ENCODE results near the gene GOSR2. TPM values are rescaled to one million over a fixed set of nuclear protein-coding genes. Genes with fewer than 3 reads are reported as not detected.

GOSR2 gene
- total RNA-seq: 10 to 100 TPM; 53.1 to 57.8 TPM

- Mint-ChIP-seq H3K4me3 (peak within 1 kb of the TSS; percentile 83), H3K27ac (peak within 1 kb of the TSS; percentile 99), H3K9me3 (ENCODE audit: low read depth) (no peaks in the 10 kb centered on the region), H3K27me3 (no peaks in the 10 kb centered on the region), H3K36me3 (peaks cover 5% of the 10 kb centered on the region), H3K4me1 (peaks cover 48% of the 10 kb centered on the region)
- ATAC-seq: peak; percentile 97
- DNase-seq: peak; percentile 92
- CTCF ChIA-PET: no interaction called here
Observed at GRCh38 chr17:46922804-46923635, at the start of gene GOSR2. TSS of gene GOSR2 (plus strand) at chr17:46923160. CDS start at chr17:46923193, 33 bp downstream.

- H3K4me3 Mint-ChIP-seq: no peak overlapping the region
- H3K27me3 Mint-ChIP-seq: no peaks in the 10 kb centered on the region
- CTCF ChIA-PET: interaction anchor here (0.6 to 0.7 kb wide), 2 partner anchors 21 to 237 kb away, joined by 3 read pairs; no protein-coding TSS in a partner anchor
- DNase-seq: no peak
- ATAC-seq: no peak
- H3K36me3 Mint-ChIP-seq: no peaks in the 10 kb centered on the region
- H3K9me3 Mint-ChIP-seq (ENCODE audit: low read depth): no peaks in the 10 kb centered on the region
- peaks cover 8% of the 10 kb centered on the region for H3K4me1 Mint-ChIP-seq
- H3K27ac Mint-ChIP-seq: no peak overlapping the region
Observed at GRCh38 chr17:46873941-46874645, 48.9 kb upstream of the GOSR2 start.

- no peak for DNase-seq
- H3K4me1 Mint-ChIP-seq: peaks cover 8% of the 10 kb centered on the region
- CTCF ChIA-PET: no interaction called here
Observed at GRCh38 chr17:46874906-46875305, 48.1 kb upstream of the GOSR2 start.

GRCh38 chr17:46875849-46876352 lies 47.1 kb upstream of the GOSR2 start:
- Mint-ChIP-seq H3K4me1 (peaks cover 8% of the 10 kb centered on the region), H3K4me3 (no peak overlapping the region), H3K27ac (no peak overlapping the region), H3K27me3 (no peaks in the 10 kb centered on the region), H3K36me3 (no peaks in the 10 kb centered on the region), H3K9me3 (ENCODE audit: low read depth) (no peaks in the 10 kb centered on the region)
- DNase-seq: no peak
- CTCF ChIA-PET: no interaction called here
- ATAC-seq: no peak

More at GRCh38 chr17:46874906-46875305, 48.1 kb upstream of the GOSR2 start:
- no peaks in the 10 kb centered on the region for H3K27me3 Mint-ChIP-seq
- H3K9me3 Mint-ChIP-seq (ENCODE audit: low read depth): no peaks in the 10 kb centered on the region
- ATAC-seq: no peak
- H3K27ac Mint-ChIP-seq: no peak overlapping the region
- no peak overlapping the region for H3K4me3 Mint-ChIP-seq
- H3K36me3 Mint-ChIP-seq: no peaks in the 10 kb centered on the region

GRCh38 chr17:46876353-46876887 lies 46.5 kb upstream of the GOSR2 start:
- Mint-ChIP-seq H3K27me3 (no peaks in the 10 kb centered on the region), H3K27ac (no peak overlapping the region)
- no peak for ATAC-seq

GRCh38 chr17:46876926-46877325 lies 46.0 kb upstream of the GOSR2 start:
- H3K4me3 Mint-ChIP-seq: no peak overlapping the region
- H3K9me3 Mint-ChIP-seq (ENCODE audit: low read depth): no peaks in the 10 kb centered on the region
- ATAC-seq (no peak), DNase-seq (no peak)
- H3K36me3 Mint-ChIP-seq: no peaks in the 10 kb centered on the region
- peaks cover 8% of the 10 kb centered on the region for H3K4me1 Mint-ChIP-seq
- no peaks in the 10 kb centered on the region for H3K27me3 Mint-ChIP-seq
- CTCF ChIA-PET: no interaction called here
- no peak overlapping the region for H3K27ac Mint-ChIP-seq

More at GRCh38 chr17:46876353-46876887, 46.5 kb upstream of the GOSR2 start:
- H3K9me3 Mint-ChIP-seq (ENCODE audit: low read depth): no peaks in the 10 kb centered on the region
- no peaks in the 10 kb centered on the region for H3K36me3 Mint-ChIP-seq
- CTCF ChIA-PET: no interaction called here
- H3K4me3 Mint-ChIP-seq: no peak overlapping the region
- H3K4me1 Mint-ChIP-seq: peaks cover 8% of the 10 kb centered on the region
- DNase-seq: no peak

- H3K27ac Mint-ChIP-seq: no peak overlapping the region
- DNase-seq (peak; percentile 45), ATAC-seq (peak; percentile 45)
- no peaks in the 10 kb centered on the region for H3K36me3 Mint-ChIP-seq
- CTCF ChIA-PET: no interaction called here
- no peak overlapping the region for H3K4me3 Mint-ChIP-seq
- H3K9me3 Mint-ChIP-seq (ENCODE audit: low read depth): no peaks in the 10 kb centered on the region
- H3K4me1 Mint-ChIP-seq: peaks cover 8% of the 10 kb centered on the region
- H3K27me3 Mint-ChIP-seq: no peaks in the 10 kb centered on the region
Observed at GRCh38 chr17:46877466-46877865, 45.5 kb upstream of the GOSR2 start.

GRCh38 chr17:46878055-46878454 lies 44.9 kb upstream of the GOSR2 start:
- ATAC-seq (no peak), DNase-seq (no peak)
- CTCF ChIA-PET: no interaction called here
- no peaks in the 10 kb centered on the region for H3K9me3 Mint-ChIP-seq (ENCODE audit: low read depth)
- H3K27me3 Mint-ChIP-seq: no peaks in the 10 kb centered on the region
- no peak overlapping the region for H3K4me3 Mint-ChIP-seq
- peaks cover 8% of the 10 kb centered on the region for H3K4me1 Mint-ChIP-seq
- no peaks in the 10 kb centered on the region for H3K36me3 Mint-ChIP-seq
- no peak overlapping the region for H3K27ac Mint-ChIP-seq

GRCh38 chr17:46879101-46879500 lies 43.9 kb upstream of the GOSR2 start:
- H3K36me3 Mint-ChIP-seq: no peaks in the 10 kb centered on the region
- CTCF ChIA-PET: no interaction called here
- H3K9me3 Mint-ChIP-seq (ENCODE audit: low read depth): no peaks in the 10 kb centered on the region
- DNase-seq (no peak), ATAC-seq (no peak)
- peaks cover 6% of the 10 kb centered on the region for H3K4me1 Mint-ChIP-seq
- H3K27ac Mint-ChIP-seq: no peak overlapping the region
- H3K27me3 Mint-ChIP-seq: no peaks in the 10 kb centered on the region
- no peak overlapping the region for H3K4me3 Mint-ChIP-seq

GRCh38 chr17:46881015-46881414 lies 41.9 kb upstream of the GOSR2 start:
- no peaks in the 10 kb centered on the region for H3K36me3 Mint-ChIP-seq
- peaks cover 6% of the 10 kb centered on the region for H3K4me1 Mint-ChIP-seq
- H3K27ac Mint-ChIP-seq: no peak overlapping the region
- peaks cover 3% of the 10 kb centered on the region for H3K27me3 Mint-ChIP-seq
- DNase-seq: no peak
- no peak for ATAC-seq
- H3K9me3 Mint-ChIP-seq (ENCODE audit: low read depth): no peaks in the 10 kb centered on the region
- no peak overlapping the region for H3K4me3 Mint-ChIP-seq
- CTCF ChIA-PET: no interaction called here

GRCh38 chr17:46882666-46883065 lies 40.3 kb upstream of the GOSR2 start:
- no peak for DNase-seq
- peaks cover 3% of the 10 kb centered on the region for H3K27me3 Mint-ChIP-seq
- no peak for ATAC-seq
- peaks cover 2% of the 10 kb centered on the region for H3K4me1 Mint-ChIP-seq
- CTCF ChIA-PET: no interaction called here
- no peaks in the 10 kb centered on the region for H3K36me3 Mint-ChIP-seq
- H3K9me3 Mint-ChIP-seq (ENCODE audit: low read depth): no peaks in the 10 kb centered on the region
- H3K4me3 Mint-ChIP-seq: no peak overlapping the region
- no peak overlapping the region for H3K27ac Mint-ChIP-seq

GRCh38 chr17:46883871-46884520 lies 39.0 kb upstream of the GOSR2 start:
- Mint-ChIP-seq H3K4me3 (no peak overlapping the region), H3K4me1 (no peaks in the 10 kb centered on the region), H3K9me3 (ENCODE audit: low read depth) (no peaks in the 10 kb centered on the region), H3K36me3 (no peaks in the 10 kb centered on the region), H3K27ac (no peak overlapping the region), H3K27me3 (peaks cover 3% of the 10 kb centered on the region)
- no peak for DNase-seq
- no peak for ATAC-seq
- CTCF ChIA-PET: interaction anchor here (1.1 kb wide), 1 partner anchor 57 kb away, joined by 3 read pairs; no protein-coding TSS in a partner anchor

GRCh38 chr17:46884552-46884951 lies 38.4 kb upstream of the GOSR2 start:
- DNase-seq: no peak
- ATAC-seq: no peak
- CTCF ChIA-PET: interaction anchor here (1.1 kb wide), 1 partner anchor 56 kb away, joined by 3 read pairs; no protein-coding TSS in a partner anchor
- Mint-ChIP-seq H3K27ac (no peak overlapping the region), H3K4me3 (no peak overlapping the region), H3K4me1 (no peaks in the 10 kb centered on the region), H3K27me3 (peaks cover 5% of the 10 kb centered on the region), H3K36me3 (no peaks in the 10 kb centered on the region), H3K9me3 (ENCODE audit: low read depth) (no peaks in the 10 kb centered on the region)

Measured in activated CD8-positive, alpha-beta memory T cell treated with anti-CD3 and anti-CD28 coated beads, Interleukin-2, amount 10 ng/mL, durations not matched to agents 7 days and 5 days (primary cell).